T-helper 22 cell (primary cell): ENCODE results near the gene PPFIBP2.

Source experiments
- DNase-seq: peaks from one replicate; pipeline ENCODE4 v3.0.0-alpha.2; 2020; ENCODE audit warnings: low read depth

Gene PPFIBP2

DNA sequence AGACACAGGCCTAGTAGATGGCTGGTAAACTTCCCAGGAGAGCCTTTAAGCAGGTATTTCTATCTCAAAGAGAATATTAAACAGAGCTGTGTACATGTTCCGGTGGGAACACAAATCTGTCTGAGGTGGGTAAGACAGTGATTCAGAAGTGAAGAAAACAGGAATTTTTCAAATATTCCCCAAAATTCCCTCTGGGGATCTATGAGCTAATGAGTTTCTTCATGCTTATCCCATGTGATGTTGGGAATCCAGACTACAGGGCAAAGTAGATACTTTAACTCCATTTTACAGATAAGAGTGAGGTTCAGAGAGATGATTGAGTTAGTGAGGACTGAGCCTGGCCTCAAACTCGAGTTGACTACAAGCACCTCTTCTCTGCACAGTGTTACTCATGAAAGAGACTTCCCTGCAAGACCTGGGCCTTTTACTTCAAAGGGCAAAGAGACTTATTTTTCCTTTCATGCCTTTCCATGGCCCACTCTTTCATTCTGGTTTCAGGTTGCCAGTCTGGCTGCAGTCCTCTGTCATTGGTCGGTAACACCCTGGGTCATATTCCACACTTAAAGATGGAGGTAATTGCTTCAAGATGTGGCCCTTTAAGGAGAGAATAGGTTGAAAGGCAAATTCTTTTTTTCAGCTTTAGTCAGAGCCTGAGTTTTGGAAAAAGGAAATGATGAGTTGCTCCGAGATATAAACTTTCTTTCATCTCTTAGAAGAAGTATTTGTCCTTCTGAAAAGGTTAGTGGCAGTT, 89.4 kb downstream of the PPFIBP2 start:
- DNase-seq: no peak

DNA sequence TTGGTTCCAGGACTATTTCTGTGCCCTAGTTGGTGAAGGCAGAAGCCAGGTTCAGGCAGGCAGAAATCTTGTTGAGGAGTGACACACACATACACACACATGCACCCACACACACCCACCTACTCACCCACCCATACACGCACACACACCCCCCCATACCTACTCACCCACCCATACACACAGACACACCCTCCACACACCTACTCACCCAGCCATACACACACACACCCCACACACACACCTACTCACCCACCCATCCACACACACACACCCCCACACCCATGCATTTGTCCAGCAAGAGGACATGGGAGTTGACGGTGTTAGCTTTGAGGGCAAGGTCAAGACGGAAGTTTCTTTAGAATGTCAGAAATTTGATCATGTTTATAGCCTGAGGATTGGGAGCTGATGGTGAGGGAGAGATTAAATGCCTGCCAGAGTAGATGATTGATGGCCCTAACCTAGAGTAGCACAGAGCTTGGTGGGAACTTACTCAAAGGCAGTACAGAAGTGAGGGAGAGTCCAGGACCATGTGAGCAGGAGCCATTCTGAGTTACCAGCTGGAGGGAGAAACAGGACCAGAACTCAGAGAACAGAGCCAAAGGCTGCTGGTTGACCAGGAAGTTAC, 90.6 kb downstream of the PPFIBP2 start:
- DNase-seq: no peak

DNA sequence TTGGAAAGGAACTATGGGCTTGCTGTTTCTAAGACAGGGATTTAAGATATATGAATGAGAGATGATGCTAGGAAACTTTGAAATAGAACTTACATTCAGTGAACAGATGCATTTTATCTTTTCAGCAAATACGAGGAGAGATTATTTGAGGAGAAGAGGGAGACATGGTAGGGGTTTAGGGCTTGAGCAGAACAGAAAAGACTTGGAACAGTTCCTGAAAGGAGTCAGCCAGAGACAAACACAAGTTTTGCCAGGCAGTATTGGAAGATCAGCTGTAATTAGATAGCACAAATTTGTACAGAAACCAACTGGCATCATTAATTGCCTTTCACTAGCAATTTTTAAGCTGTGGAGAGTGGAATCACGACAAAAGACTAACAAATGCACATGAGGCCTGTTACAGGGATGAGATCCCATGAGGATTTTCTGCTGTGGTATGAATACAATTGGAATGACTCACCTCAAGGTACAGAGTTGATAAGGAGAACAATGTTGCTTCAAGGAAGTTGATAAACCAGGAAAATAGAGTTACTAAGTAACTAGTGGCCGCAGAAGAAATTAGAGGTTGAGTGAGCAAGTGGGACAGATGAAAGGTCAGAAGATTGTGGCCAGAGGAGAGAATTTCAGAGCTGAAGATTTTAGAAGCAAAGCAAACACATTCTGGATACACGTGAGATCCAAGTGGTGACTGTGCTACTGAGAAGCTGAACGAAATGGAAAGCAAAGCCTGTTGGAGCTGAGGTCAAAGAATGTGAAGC, 91.6 kb downstream of the PPFIBP2 start:
- no peak for DNase-seq

DNA sequence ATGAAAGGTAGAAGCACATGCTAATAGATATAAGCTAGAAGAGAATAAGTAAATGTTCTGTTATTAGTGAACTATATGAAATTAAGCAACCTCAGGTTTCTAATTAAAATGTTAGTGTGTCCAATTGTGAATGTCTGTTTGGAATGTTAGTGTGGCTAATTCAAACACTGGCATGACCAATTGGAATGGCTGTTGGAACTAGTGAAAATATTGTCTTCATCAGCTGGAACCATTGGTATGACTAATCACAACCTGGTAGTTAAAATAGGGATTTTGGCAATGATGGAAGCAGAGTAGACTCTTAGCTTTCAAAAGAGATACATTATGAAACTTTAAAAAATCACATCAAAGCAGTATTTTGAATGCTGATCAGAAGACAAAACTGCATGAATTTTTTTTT, 92.7 kb downstream of the PPFIBP2 start:
- no peak for DNase-seq

DNA sequence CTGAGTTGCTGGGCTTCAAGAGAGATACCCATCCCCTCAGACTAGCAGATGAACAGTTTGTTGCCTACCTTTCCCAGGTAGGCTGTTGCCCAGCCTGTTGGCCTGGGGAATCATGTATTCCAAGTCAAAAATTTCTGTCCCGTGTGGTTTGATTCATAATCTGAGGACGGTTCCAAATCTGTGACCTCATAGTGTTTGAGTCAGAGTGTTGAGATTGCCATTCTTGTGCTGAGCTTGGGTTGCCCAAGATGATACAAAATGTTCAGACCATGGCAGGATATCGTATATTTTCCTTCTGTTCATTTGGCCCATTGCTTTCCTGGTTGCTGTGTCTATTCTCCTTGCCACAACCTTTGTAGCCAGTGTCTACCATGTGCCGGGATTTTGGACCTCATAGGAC, 95.2 kb downstream of the PPFIBP2 start:
- DNase-seq: no peak

DNA sequence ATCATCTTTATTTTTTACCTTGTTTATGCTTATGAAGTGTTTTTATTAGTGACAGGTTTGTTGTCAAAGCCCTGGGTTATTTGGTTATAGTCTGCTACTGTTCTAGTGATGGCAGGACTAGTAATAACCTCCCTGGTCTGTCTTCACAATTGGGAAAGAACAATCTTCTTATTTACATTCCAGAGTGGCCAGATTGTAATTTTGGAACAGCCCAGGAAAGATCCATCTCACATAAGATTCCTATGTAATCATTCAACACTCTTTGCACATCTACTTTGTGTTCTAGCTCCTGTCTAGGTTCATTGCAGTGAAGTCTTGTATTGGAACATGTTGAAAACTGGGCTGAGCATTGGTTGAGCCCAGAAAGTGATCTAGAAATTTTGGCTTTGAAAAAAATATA, 95.7 kb downstream of the PPFIBP2 start:
- no peak for DNase-seq

DNA sequence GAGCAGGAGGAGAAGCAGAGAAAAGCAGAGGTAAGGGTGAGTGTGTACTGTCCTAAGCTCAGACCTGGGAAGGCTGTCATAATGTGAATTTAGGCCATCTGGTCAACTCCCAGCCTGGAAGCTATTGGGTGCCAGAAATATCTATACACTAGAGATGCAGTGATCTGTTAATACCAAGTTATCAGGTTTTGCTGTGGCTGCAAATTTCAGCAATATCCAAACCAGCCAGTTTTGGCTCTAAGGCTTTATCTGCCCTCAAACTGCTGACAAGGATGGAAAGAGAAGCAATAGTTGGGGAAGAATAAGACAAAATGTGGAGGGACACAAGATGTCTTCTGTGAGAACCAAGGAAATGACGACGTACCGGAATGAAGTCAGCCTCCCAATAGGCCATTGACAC, 96.6 kb downstream of the PPFIBP2 start:
- DNase-seq: no peak

DNA sequence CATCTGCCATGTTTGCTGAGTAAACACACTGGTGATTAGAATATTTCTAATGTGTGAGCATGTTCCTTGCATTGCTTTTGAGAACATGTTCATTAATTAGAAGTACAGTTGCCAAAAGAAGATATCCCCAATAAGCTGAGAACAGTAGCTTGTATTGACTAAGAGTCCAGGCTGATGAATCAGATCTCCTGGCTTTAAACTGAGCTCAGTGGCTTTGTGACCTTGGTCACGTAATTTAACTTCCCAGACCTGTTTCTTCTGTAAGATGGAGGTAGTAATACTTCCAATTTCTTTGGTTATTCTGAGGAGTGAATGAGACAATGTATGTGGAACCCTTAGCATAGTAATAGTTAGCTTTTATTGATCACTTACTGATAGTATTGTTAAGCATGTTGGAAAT, 97.6 kb downstream of the PPFIBP2 start:
- DNase-seq: no peak

DNA sequence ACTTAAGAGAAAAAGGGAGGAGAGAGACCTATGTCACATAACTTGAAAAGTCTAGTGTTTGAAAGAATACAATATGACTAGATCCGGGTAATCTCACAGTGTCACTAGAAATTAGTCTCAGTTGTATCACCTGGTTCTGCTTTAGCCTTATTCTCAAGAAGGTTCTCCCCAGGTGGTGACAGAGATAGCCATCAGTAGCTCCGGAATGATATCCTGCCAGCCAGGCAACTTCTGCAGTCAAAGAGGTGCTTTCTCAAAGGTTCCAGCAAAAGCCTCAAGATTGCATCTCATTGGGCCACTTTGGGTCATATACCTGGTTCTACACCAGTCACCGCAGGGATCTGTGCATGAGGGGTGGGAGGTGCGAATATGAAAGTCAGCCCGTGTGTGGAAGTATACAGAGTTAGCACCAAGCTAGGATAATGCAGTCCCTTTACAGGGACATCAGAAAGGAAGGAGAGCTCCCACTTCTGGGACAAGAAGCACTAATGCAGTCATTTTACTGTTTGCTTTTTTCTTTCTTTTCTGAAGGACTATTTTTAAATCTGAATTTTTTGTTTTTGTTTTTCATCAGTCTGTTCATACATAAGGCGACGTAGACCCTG, 98.4 kb downstream of the PPFIBP2 start:
- no peak for DNase-seq

DNA sequence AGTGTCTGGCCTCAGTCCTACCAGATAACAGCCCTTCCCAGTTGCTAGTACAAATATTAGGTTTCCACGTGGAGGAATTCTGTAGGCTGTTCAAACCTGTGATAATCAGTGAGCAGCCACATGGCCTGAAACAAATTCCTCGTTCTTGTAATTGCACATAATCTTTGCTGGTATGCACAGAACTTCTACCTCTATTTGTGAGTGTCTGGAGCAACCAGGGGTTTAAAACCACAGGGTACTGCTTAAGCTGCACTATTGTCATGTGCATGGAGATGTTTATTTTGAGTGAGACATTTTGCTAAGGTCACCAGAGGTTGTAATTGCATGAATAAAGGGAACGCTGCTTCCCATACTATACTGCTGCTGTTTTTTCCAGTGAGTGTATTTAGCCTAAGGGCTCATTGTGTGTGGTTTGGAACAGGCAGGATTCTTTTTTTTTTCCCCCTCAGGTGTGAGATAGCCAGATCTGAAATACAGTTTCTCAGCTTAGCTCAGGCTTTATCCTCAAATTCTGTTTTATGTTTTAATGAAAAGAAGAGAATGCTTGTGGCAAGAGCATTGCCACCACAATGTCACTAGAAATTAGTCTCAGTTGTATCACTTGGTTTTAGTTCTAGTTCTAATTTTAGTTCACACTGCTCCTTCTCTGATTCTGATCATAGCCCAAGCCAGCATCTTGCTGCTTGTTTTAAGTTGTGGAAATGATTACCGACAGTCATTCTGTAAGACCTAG, 99.0 kb downstream of the PPFIBP2 start:
- no peak for DNase-seq

DNA sequence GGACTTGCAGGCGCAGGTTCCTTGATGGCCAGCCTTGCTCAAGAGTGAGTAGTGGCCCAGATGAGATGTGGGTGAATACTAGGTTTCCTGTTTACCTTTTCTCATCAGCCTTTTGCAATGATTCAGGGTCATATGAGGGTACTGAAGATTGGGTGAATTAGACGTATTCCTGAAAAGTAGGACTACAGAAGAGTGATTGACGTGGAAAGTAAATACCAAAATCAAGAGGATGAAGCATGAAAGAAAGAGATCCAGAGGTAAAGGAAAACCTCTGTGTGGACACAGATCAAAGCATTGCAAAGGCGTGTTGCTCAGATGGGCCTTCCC, 99.6 kb downstream of the PPFIBP2 start:
- DNase-seq: no peak

DNA sequence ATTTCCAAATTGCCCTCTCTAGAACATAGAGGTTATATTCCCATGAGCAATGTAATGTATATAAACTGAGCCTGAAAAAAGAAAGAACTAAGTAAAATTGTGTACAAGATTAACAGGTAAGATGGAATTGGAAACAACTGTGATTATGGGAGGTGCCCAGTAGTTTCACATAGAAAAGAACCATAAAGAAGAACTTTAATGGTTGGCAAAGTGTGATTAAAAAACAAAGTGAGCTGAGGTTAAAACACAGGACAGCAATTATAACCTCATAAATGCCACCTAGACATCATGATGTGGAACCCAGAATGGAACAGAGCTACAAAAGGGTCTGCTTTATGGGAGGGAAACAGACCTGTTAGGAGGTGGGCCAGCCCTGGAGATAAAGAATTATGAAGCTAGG, 100.9 kb downstream of the PPFIBP2 start:
- no peak for DNase-seq

DNA sequence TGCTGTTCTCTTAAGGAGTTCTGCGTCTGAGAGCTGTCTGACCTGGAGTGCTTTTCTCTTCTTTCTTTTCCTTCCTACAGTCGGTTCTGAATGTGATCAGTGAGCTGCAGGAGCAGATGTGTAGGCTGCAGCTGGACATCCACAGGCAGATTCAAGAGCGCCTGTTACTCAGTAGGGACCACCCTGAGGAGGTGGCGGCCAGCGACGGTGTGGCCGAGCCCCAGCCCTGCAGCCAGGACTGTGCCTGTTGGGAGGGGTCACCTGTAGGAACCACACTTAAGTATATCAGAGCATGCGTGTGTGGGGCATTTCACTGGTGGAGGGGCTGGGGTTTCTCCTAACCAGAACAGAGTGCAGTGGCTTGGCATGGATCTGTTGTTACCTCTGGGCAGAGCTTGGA, 103.2 kb downstream of the PPFIBP2 start:
- DNase-seq: no peak

DNA sequence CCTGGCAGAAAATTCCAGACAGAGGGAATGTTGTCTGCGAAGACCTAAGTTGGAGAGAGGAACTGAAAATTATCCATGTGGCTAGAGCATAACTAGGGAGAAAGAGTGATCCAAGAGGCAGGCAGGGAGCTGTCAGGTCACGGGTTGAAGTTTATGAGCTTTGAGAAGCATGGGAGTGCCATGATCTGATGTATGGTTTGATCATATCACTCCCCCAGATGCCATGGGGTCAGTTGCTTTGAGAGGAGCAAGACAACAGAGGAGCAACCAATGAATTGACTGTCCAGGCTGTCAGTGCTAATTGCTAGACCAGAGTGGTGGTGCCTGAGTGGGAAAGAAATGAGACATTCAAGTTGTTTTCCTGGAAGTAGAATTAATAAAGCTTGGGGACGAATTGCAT, 105.5 kb downstream of the PPFIBP2 start:
- DNase-seq: no peak

DNA sequence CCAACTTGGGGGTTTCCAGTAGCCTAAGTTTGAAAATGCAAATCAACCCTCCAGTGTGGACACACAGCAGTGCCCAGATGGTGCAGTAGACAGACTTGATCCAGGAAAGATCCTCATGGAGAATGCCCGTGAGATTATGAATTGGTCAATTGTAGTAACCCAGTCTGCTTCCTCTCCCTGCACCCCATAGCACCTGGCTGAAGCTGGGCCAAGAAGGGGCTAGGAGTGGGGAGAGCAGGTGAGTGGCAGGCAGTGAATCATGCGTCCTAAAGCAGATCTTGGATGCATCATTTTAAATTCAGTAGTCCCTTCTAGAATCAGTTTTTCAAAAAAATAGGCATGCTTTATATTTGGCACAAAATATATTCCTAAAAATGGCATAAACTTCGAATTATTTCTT, 107.3 kb downstream of the PPFIBP2 start:
- DNase-seq: no peak

DNA sequence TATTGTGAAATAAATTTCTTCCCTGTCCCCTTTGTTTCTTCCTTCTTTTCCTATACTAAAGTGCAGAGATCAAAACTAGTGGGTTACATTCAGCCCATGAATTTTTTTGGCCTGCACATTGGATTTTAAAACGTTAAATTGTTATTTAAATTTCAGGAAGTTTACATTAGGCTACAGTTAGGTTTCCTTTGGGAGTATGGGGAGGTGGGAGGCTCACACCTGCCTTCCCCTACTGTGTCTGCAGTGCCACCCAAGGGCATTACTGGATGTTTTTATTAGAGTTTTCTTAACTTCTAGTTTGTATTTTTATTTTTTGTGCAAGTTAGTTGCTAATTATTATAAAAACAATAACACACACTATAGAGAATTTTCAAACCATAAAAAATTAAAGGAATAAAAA, 107.8 kb downstream of the PPFIBP2 start:
- no peak for DNase-seq

DNA sequence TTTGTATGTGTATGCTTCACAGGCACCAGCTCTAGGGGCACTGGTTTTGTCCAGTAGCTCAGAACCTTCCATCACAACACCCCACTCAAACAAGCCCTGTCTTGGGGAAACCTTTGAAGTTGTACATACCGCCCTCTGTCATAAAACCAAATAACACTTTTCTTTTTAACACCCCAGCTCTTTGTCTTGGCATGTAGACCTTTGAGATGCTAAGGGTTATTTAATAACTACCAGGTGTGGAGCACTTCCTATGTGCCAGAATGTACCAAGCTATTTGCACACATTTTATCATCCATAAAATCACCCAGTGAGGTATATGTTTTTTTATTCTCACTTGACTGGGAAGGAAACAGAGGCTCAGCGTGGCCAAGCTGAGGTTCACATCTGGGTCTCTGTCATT, 108.9 kb downstream of the PPFIBP2 start:
- no peak for DNase-seq

DNA sequence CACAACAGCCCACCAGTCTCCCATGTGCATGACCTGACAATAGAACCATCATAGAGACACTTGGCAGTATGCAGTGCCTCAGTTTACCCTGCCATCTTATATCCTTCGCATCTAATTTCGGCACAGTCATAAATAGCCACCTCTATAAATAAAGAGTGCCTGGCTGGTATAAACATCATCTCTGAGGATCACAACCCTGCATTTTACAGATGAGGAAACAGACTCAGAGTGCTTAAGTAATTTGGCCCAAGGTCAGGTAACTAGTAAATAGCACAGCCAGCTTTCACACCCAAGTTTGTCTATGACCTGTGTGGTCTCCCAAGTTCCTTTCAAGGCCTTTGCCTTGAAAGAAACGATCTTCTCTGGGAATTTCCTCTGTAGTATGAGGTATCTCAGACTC, 114.9 kb downstream of the PPFIBP2 start:
- DNase-seq: no peak

DNA sequence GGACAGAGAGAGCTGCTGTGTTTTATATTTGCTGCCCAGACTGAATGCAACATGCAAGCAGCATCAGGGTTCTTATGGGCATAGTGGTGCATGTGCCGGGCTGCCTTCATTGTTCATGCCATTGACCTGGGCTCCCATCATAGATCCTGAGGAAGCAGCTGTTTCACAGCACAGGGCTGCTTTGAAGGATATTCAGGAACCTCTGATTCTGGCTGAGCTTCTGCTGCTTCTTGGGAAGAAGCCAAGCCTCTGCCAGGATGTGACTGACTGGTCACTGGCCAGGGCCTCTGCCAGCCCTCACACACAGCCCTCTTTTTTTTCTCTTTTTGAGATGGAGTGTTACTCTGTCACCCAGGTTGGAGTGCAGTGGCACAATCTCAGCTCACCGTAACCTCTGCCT, 116.2 kb downstream of the PPFIBP2 start:
- no peak for DNase-seq

DNA sequence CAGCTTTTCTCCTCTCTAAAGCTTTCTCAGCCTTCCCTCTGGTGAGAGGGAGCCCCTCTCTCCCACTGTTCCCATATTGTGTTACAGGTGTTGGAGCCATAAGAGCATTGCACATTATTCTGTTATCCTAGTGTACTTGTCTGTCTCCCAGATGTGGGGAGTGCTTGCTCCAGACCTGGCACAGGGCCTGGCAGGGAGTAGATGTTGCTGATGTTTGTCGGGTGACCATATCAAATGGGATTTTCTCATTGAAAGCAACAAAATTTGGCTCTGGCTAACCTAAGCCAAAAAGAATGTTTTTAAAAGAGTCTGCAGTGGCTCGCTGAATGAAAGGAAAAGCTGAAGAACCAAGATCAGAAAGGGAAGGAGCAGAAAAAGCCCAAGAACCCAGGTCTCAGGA, 118.4 kb downstream of the PPFIBP2 start:
- no peak for DNase-seq

DNA sequence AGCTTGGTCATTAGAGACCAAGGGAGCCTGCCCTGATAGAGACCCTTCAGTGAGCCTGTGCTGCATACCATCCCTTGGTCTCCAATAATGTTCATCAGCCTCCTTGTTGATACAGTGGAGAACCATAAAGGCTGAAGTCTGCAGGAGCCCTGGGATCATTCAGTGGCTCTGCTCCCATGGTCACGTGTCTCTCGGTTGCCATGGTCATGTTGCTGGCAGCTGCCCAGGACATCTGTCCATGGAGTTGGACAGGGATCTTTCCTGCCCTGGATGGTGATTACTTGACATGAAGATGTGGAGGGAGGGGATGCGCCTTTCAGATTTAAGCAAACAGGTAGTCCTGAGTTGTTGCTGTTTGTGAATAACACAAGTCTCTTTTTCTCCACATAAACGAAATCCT, 121.3 kb downstream of the PPFIBP2 start:
- DNase-seq: no peak

DNA sequence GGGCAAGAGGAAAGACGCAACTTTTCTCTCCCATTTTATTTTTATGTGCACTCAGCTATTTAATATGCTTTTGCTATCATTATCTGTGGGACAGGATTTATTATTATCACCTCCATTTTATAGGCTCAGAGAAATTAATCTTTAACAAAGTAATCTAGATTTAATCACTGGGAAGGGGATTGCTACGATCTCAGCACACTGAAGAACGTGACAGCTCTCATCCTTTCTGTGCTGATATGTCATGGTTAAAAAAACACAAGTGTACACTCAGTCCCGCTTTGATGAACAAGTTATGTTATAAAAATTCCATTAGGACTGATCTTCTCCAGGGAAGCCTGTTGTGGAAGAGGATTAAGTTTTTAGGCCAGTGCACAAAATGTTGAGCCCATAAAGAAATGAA, 121.9 kb downstream of the PPFIBP2 start:
- DNase-seq: no peak
